H1 (cell line): Measurements from ENCODE around the gene CMBL. TPM values are rescaled to one million over a fixed set of nuclear protein-coding genes. Genes with fewer than 3 reads are reported as not detected.

Experiments used
- RAD21 ChIP-seq, 2 experiments: IDR thresholded peaks in 1 of 2; conservative IDR thresholded peaks in 1 of 2; 2 replicates each; pipeline ENCODE4 v1.6.1; 2011; ENCODE audit warnings: low read depth in 2 of 2, low read length in 2 of 2, improper control_type of control experiment in 1 of 2, inconsistent platforms in 1 of 2, mild to moderate bottlenecking in 1 of 2, moderate library complexity in 1 of 2
- SUZ12 ChIP-seq: fragments of 200-600 bp; sonication (generic); IDR thresholded peaks from 2 replicates; pipeline ENCODE4 v1.6.1; 2012; ENCODE audit warnings: mild to moderate bottlenecking, inconsistent platforms, low read length, moderate library complexity, mixed read lengths
- polyA plus RNA-seq, 7 experiments: library from polyadenylated mRNA; depleted of rRNA in 3 of 7; stranded (reverse) in 5 of 7; unstranded in 2 of 7; fragments of >200 nt in 5 of 7; fragments of 200-250 nt in 2 of 7; gene quantifications; 1 replicate in 5 of 7; 2 replicates in 1 of 7; 4 replicates in 1 of 7; pipeline versions ENCODE4 v1.2.1 to v1.2.3, GENCODE V29; 2011 to 2013; ENCODE audit warnings: missing spikeins in 2 of 7, mixed read lengths in 2 of 7
- total RNA-seq: library from RNA; stranded (reverse); fragmentation: NEBNext Ultra II Directional; extraction: Animal tissue kit (Norgen Biotek cat#: 25700); gene quantifications from 2 replicates; pipeline ENCODE4 v1.2.1, GENCODE V29; 2021
- TF ChIP-seq, protein P1 (sequence below): fragments of 300-600 bp; sonication (generic); IDR thresholded peaks from 2 replicates; pipeline ENCODE4 v1.7.1; 2012; ENCODE audit warnings: low read length, moderate library complexity, mild to moderate bottlenecking, inconsistent platforms; ENCODE audit not compliant: insufficient replicate concordance
- TF ChIP-seq, protein P2 (sequence below): IDR thresholded peaks from 2 replicates; pipeline ENCODE4 v1.6.1; 2012; ENCODE audit warnings: inconsistent platforms

Gene CMBL
- total and polyA plus RNA-seq, 2 of the 8 experiments (the other 6 are each of a cell fraction or from before 2014, with no cell fraction given), result 27.9 to 32.1 TPM

DNA sequence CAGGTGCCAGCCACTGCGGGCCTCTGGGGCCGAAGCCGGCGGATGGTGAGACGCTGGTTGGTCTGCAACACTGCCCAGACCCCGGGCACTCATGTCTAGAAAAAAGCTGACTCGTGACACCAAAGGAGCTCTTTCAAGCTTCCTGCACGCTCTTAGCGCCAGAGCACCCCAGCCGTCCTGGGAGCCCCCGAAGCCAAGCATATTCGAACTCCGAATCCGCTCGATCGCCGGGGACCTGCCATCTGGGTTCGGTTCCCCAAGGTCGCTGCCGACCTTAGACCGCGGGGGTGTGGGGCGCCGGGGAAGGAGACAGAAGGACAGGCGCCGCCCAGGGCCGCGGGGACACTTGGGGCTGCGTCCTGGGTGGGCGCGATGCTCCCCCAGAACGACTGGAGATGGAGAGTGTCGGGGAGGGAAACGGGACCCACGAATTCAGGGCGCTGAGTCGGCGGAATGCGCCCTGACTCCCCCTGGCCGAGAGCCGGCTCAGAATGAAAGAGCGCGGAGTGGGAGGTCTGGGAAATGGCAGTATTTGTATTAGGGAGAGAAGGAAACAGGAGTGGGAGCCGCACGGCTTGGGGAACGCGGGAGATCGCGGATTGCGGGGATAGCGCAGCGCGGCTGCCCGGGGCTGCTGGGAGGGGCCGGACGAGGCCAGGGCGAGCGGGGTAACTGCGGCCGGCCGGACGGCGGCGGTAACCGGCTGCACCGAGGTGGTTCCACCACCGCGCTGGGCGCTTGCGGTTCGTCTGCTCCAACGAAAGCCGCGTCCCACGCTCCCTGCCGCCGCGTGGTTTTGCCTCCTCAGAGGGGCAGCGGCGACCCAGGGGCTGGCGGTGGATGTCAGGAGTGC is 25.7 kb upstream of the CMBL start (continued):
- TF ChIP-seq RAD21 (IDR thresholded peaks at IDR 0.05 in 1 of 2, conservative IDR thresholded peaks at IDR 0.05 in 1 of 2; ENCODE audit: low read depth in 2 of 2, low read length in 2 of 2) (peak in 1 of 2 experiments; percentile 15; a peak in 1 of 4 replicates), SUZ12 (peak; percentile 80; the same call in 1 of the 2 replicates)
- TF ChIP-seq, protein P1, sequence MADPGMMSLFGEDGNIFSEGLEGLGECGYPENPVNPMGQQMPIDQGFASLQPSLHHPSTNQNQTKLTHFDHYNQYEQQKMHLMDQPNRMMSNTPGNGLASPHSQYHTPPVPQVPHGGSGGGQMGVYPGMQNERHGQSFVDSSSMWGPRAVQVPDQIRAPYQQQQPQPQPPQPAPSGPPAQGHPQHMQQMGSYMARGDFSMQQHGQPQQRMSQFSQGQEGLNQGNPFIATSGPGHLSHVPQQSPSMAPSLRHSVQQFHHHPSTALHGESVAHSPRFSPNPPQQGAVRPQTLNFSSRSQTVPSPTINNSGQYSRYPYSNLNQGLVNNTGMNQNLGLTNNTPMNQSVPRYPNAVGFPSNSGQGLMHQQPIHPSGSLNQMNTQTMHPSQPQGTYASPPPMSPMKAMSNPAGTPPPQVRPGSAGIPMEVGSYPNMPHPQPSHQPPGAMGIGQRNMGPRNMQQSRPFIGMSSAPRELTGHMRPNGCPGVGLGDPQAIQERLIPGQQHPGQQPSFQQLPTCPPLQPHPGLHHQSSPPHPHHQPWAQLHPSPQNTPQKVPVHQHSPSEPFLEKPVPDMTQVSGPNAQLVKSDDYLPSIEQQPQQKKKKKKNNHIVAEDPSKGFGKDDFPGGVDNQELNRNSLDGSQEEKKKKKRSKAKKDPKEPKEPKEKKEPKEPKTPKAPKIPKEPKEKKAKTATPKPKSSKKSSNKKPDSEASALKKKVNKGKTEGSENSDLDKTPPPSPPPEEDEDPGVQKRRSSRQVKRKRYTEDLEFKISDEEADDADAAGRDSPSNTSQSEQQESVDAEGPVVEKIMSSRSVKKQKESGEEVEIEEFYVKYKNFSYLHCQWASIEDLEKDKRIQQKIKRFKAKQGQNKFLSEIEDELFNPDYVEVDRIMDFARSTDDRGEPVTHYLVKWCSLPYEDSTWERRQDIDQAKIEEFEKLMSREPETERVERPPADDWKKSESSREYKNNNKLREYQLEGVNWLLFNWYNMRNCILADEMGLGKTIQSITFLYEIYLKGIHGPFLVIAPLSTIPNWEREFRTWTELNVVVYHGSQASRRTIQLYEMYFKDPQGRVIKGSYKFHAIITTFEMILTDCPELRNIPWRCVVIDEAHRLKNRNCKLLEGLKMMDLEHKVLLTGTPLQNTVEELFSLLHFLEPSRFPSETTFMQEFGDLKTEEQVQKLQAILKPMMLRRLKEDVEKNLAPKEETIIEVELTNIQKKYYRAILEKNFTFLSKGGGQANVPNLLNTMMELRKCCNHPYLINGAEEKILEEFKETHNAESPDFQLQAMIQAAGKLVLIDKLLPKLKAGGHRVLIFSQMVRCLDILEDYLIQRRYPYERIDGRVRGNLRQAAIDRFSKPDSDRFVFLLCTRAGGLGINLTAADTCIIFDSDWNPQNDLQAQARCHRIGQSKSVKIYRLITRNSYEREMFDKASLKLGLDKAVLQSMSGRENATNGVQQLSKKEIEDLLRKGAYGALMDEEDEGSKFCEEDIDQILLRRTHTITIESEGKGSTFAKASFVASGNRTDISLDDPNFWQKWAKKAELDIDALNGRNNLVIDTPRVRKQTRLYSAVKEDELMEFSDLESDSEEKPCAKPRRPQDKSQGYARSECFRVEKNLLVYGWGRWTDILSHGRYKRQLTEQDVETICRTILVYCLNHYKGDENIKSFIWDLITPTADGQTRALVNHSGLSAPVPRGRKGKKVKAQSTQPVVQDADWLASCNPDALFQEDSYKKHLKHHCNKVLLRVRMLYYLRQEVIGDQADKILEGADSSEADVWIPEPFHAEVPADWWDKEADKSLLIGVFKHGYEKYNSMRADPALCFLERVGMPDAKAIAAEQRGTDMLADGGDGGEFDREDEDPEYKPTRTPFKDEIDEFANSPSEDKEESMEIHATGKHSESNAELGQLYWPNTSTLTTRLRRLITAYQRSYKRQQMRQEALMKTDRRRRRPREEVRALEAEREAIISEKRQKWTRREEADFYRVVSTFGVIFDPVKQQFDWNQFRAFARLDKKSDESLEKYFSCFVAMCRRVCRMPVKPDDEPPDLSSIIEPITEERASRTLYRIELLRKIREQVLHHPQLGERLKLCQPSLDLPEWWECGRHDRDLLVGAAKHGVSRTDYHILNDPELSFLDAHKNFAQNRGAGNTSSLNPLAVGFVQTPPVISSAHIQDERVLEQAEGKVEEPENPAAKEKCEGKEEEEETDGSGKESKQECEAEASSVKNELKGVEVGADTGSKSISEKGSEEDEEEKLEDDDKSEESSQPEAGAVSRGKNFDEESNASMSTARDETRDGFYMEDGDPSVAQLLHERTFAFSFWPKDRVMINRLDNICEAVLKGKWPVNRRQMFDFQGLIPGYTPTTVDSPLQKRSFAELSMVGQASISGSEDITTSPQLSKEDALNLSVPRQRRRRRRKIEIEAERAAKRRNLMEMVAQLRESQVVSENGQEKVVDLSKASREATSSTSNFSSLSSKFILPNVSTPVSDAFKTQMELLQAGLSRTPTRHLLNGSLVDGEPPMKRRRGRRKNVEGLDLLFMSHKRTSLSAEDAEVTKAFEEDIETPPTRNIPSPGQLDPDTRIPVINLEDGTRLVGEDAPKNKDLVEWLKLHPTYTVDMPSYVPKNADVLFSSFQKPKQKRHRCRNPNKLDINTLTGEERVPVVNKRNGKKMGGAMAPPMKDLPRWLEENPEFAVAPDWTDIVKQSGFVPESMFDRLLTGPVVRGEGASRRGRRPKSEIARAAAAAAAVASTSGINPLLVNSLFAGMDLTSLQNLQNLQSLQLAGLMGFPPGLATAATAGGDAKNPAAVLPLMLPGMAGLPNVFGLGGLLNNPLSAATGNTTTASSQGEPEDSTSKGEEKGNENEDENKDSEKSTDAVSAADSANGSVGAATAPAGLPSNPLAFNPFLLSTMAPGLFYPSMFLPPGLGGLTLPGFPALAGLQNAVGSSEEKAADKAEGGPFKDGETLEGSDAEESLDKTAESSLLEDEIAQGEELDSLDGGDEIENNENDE, result no peak
- TF ChIP-seq, protein P2, sequence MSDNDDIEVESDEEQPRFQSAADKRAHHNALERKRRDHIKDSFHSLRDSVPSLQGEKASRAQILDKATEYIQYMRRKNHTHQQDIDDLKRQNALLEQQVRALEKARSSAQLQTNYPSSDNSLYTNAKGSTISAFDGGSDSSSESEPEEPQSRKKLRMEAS, result peak; percentile 59; the same call in 1 of the 2 replicates
